Erythroblast (primary cell): ENCODE measurements around the gene CECR2.

Experiments used
- GATA1 ChIP-seq: IDR thresholded peaks from 2 replicates; pipeline ENCODE4 v1.6.1; 2011; ENCODE audit warnings: low read depth, mild to moderate bottlenecking, control low read depth, low read length, moderate library complexity
- POLR2A ChIP-seq: IDR thresholded peaks from 2 replicates; pipeline ENCODE4 v1.6.1; 2011; ENCODE audit warnings: mild to moderate bottlenecking, low read length

DNA sequence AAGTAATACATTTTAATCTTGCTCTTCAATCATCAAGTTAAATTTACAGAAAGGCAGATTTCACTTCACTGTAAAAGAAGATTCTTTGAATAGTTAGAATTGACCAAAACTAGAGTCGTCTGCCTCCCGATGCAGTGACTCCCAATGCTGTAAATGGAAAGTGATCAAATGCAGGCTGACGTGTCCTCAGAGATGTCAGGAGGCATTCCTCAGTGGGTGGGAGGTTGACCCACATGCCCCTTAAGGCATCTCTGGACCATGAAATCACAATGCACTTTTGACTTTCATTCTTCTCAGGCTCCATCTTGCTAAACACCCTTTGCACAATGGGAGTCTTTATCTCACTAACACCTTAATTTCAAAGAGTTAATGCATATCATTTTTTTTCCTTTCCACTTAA lies 19.0 kb upstream of the CECR2 start:
- TF ChIP-seq POLR2A (no peak), GATA1 (no peak)
